DOHH2 (cell line): ENCODE results near the gene TNS2.

ENCODE experiments used
- CTCF ChIP-seq: fragments of 200-600 bp; sonication (generic); IDR thresholded peaks from one replicate; pipeline ENCODE4 v1.5.1; 2014; ENCODE audit warnings: antibody characterized with exemption, mild to moderate bottlenecking, low read depth, low read length; ENCODE audit not compliant: poor library complexity, severe bottlenecking
- EZH2phosphoT487 ChIP-seq: fragments of 200-600 bp; sonication (generic); IDR thresholded peaks from 2 replicates; pipeline ENCODE4 v1.6.1; 2017; ENCODE audit warnings: borderline replicate concordance, mild to moderate bottlenecking, antibody characterized with exemption, low read length, moderate library complexity, mixed read lengths

GRCh38 chr12:53064613-53065436, 15.0 kb downstream of the TNS2 start:
- no peak for TF ChIP-seq CTCF
- no peak for TF ChIP-seq EZH2phosphoT487
